Stimulated activated naive CD8-positive, alpha-beta T cell treated with anti-CD3 and anti-CD28 coated beads, Interleukin-15, amount 100 ng/mL, for 72 hours (primary cell): ENCODE data around the gene DYDC1.
"Not testable (repeated sequence)": the region's sequence is repeated elsewhere in the genome, so short reads cannot be mapped to it uniquely, and the experiment has no call there.

Experiments used
- ATAC-seq: fragments of 150-1000 bp; cut with Tn5 transposase; 2 replicates; pipeline ENCODE4 v1.10.0; 2021; ENCODE audit warnings: mild to moderate bottlenecking, moderate library complexity
- DNase-seq, 2 donors: peaks; one replicate each; pipeline ENCODE4 v3.0.0; 2021 to 2022
- H3K27ac Mint-ChIP-seq, 2 donors: one replicate each; pipeline ENCODE4 v1.8.0; 2022; ENCODE audit warnings: mild to moderate bottlenecking in 2 of 2, mixed read lengths in 2 of 2, moderate library complexity in 2 of 2
- H3K27me3 Mint-ChIP-seq: one replicate; pipeline ENCODE4 v1.8.0; 2022; ENCODE audit warnings: mixed read lengths
- H3K4me1 Mint-ChIP-seq: one replicate; pipeline ENCODE4 v1.8.0; 2022; ENCODE audit warnings: mild to moderate bottlenecking, mixed read lengths
- H3K4me3 Mint-ChIP-seq, 2 donors: one replicate each; pipeline ENCODE4 v1.8.0; 2022; ENCODE audit warnings: mild to moderate bottlenecking in 2 of 2, mixed read lengths in 2 of 2, moderate library complexity in 1 of 2
- H3K9me3 Mint-ChIP-seq, 2 donors: one replicate each; pipeline ENCODE4 v1.8.0; 2022; ENCODE audit warnings: mixed read lengths in 2 of 2

Gene DYDC1

GRCh38 chr10:80358925-80359324, 2.4 kb upstream of the DYDC1 start:
- not testable (repeated sequence) for ATAC-seq, DNase-seq, H3K9me3 Mint-ChIP-seq, H3K4me3 Mint-ChIP-seq, H3K27ac Mint-ChIP-seq
- Mint-ChIP-seq H3K27me3 (peaks cover 42% of the 10 kb centered on the region), H3K4me1 (peaks cover 17% of the 10 kb centered on the region)

GRCh38 chr10:80357851-80358125, 1.2 kb upstream of the DYDC1 start:
- DNase-seq: no peak
- Mint-ChIP-seq H3K9me3 (no peaks in the 10 kb centered on the region), H3K4me1 (peaks cover 17% of the 10 kb centered on the region), H3K27me3 (peaks cover 42% of the 10 kb centered on the region), H3K27ac (no peak overlapping the region), H3K4me3 (peak overlapping the region in 1 of 2 donors; percentile 71)
- no peak for ATAC-seq

- Mint-ChIP-seq H3K27ac (no peak overlapping the region), H3K4me1 (peaks cover 17% of the 10 kb centered on the region), H3K9me3 (no peaks in the 10 kb centered on the region), H3K27me3 (peaks cover 42% of the 10 kb centered on the region), H3K4me3 (peak overlapping the region; percentile 71 to 87)
- peak; percentile 43 for ATAC-seq
- no peak for DNase-seq
Measured at GRCh38 chr10:80356989-80357850, 665 bp upstream of the DYDC1 start.

GRCh38 chr10:80351220-80351619, 5.3 kb downstream of the DYDC1 start:
- peaks cover 3% of the 10 kb centered on the region for H3K4me1 Mint-ChIP-seq
- peaks cover 30% of the 10 kb centered on the region for H3K27me3 Mint-ChIP-seq
- no peak overlapping the region for H3K27ac Mint-ChIP-seq
- H3K4me3 Mint-ChIP-seq: no peak overlapping the region
- DNase-seq (no peak), ATAC-seq (no peak)
- H3K9me3 Mint-ChIP-seq: no peaks in the 10 kb centered on the region

- ATAC-seq: no peak
- H3K9me3 Mint-ChIP-seq: no peaks in the 10 kb centered on the region
- H3K4me1 Mint-ChIP-seq: no peaks in the 10 kb centered on the region
- H3K27me3 Mint-ChIP-seq: peaks cover 20% of the 10 kb centered on the region
- no peak overlapping the region for H3K4me3 Mint-ChIP-seq
- H3K27ac Mint-ChIP-seq: no peak overlapping the region
- no peak for DNase-seq
Measured at GRCh38 chr10:80350251-80350650, 6.3 kb downstream of the DYDC1 start.

DNA sequence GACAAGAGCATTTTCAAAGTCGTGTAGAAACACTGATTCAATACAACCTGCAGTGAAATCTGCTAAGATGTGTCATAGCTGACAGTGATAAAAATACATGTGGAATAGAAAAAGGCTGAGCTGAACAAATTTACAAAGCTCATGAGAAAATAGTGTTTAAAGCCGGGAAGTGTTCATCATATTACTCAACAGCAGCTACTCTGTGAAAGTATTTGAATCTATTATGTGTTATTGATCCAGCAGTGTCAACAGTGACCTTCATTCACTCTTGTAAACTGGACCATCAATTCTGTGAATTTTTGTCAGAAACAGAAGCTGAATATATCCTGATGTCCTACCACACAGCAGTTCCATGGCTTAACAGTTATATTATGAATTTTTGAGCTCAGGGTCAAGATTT, 11.6 kb downstream of the DYDC1 start:
- DNase-seq: no peak
- no peak for ATAC-seq
- no peaks in the 10 kb centered on the region for H3K4me1 Mint-ChIP-seq
- H3K4me3 Mint-ChIP-seq: no peak overlapping the region
- H3K9me3 Mint-ChIP-seq: no peaks in the 10 kb centered on the region
- no peak overlapping the region for H3K27ac Mint-ChIP-seq
- H3K27me3 Mint-ChIP-seq: no peaks in the 10 kb centered on the region

GRCh38 chr10:80344276-80344675, 12.3 kb downstream of the DYDC1 start:
- no peak overlapping the region for H3K4me3 Mint-ChIP-seq
- no peak for DNase-seq
- no peak overlapping the region for H3K27ac Mint-ChIP-seq
- H3K4me1 Mint-ChIP-seq: no peaks in the 10 kb centered on the region
- no peaks in the 10 kb centered on the region for H3K27me3 Mint-ChIP-seq
- no peak for ATAC-seq
- H3K9me3 Mint-ChIP-seq: no peaks in the 10 kb centered on the region

DNA sequence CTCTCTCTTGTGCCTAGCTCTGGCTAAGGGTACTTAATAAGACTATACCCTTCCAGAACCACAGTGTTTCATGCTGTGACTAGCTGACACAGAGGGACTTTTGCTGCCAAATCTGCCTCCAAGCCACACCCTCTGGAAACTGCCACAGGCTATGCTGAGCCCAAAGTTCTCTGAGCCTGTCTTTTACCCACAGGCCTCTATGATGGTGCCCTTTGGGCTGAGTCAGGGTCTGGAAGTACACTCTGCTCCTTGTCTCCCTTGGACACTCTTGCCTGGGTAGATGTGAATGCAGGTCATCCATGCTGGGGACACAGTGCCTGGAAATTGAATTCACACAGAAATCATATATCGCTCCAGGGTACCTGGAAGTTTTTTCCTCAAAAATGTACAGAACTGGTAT, 22.6 kb downstream of the DYDC1 start:
- no peak for DNase-seq
- no peaks in the 10 kb centered on the region for H3K27me3 Mint-ChIP-seq
- H3K9me3 Mint-ChIP-seq: no peaks in the 10 kb centered on the region
- no peaks in the 10 kb centered on the region for H3K4me1 Mint-ChIP-seq
- no peak for ATAC-seq
- no peak overlapping the region for H3K4me3 Mint-ChIP-seq
- H3K27ac Mint-ChIP-seq: no peak overlapping the region

- Mint-ChIP-seq H3K27ac (no peak overlapping the region), H3K4me3 (no peak overlapping the region), H3K27me3 (no peaks in the 10 kb centered on the region), H3K4me1 (no peaks in the 10 kb centered on the region), H3K9me3 (no peaks in the 10 kb centered on the region)
- no peak for DNase-seq
- no peak for ATAC-seq
Measured at GRCh38 chr10:80324891-80325364, 31.6 kb downstream of the DYDC1 start.

GRCh38 chr10:80324086-80324485, 32.5 kb downstream of the DYDC1 start:
- Mint-ChIP-seq H3K4me1 (no peaks in the 10 kb centered on the region), H3K9me3 (no peaks in the 10 kb centered on the region), H3K27ac (no peak overlapping the region), H3K4me3 (no peak overlapping the region), H3K27me3 (no peaks in the 10 kb centered on the region)
- DNase-seq: no peak
- no peak for ATAC-seq

GRCh38 chr10:80323311-80323710, 33.2 kb downstream of the DYDC1 start:
- Mint-ChIP-seq H3K27ac (no peak overlapping the region), H3K4me1 (no peaks in the 10 kb centered on the region), H3K9me3 (no peaks in the 10 kb centered on the region), H3K4me3 (no peak overlapping the region), H3K27me3 (no peaks in the 10 kb centered on the region)
- DNase-seq (no peak), ATAC-seq (no peak)

- Mint-ChIP-seq H3K4me1 (no peaks in the 10 kb centered on the region), H3K4me3 (no peak overlapping the region), H3K9me3 (no peaks in the 10 kb centered on the region), H3K27ac (no peak overlapping the region), H3K27me3 (no peaks in the 10 kb centered on the region)
- DNase-seq (no peak), ATAC-seq (no peak)
Measured at GRCh38 chr10:80322711-80323110, 33.8 kb downstream of the DYDC1 start.

- Mint-ChIP-seq H3K9me3 (no peaks in the 10 kb centered on the region), H3K4me3 (no peak overlapping the region), H3K27ac (no peak overlapping the region), H3K4me1 (no peaks in the 10 kb centered on the region), H3K27me3 (no peaks in the 10 kb centered on the region)
- no peak for DNase-seq
- no peak for ATAC-seq
Measured at GRCh38 chr10:80322158-80322557, 34.4 kb downstream of the DYDC1 start.

- Mint-ChIP-seq H3K4me1 (no peaks in the 10 kb centered on the region), H3K27me3 (no peaks in the 10 kb centered on the region), H3K9me3 (no peaks in the 10 kb centered on the region), H3K4me3 (no peak overlapping the region), H3K27ac (no peak overlapping the region)
- ATAC-seq: no peak
- no peak for DNase-seq
Measured at GRCh38 chr10:80321183-80321582, 35.4 kb downstream of the DYDC1 start.

DNA sequence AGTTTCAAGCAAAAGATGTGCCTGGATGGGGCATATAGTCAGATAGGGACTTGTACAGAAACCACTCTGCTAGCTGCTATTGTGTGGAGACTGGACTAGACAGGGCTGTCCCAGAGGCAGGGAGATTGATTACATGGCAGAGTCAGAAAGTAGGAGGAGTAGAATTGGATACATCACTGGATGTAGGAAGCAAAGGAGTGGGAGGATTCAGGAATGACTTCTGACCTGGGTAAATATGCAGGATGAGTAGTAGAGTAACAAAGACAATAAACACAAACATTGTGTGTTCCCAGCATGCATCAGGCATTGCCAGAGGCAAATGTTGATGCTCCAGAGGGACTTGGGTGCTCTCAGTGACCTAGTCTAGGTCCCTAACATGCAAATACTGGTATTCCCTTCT, 36.2 kb downstream of the DYDC1 start:
- H3K27ac Mint-ChIP-seq: no peak overlapping the region
- H3K4me3 Mint-ChIP-seq: no peak overlapping the region
- H3K4me1 Mint-ChIP-seq: no peaks in the 10 kb centered on the region

DNA sequence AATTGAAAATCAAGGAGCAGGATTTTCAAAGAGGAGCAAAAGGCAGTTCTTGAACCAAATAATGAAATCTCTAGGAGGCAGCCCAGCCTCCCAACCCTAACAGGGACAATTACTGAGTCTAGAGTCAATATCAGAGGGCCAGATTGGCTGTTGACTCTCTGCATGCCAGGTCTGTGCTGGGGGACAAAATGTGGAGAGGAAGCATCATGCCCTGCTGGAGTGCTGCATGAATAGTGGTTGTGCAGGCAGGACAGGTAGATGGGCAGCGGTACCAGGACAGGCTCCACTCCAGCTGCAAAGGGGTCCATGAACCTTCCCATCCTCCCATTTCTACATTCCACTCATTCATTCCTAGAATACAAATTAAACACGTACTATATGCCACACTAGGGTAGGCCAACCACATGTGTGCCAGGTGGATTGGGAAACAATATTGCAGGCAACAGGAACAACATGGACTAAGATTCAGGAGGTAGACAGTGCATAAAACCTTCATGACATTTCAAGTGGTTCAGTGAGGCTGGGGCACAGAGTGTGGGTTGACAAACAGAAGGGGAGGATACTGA, 36.7 kb downstream of the DYDC1 start:
- no peaks in the 10 kb centered on the region for H3K27me3 Mint-ChIP-seq
- ATAC-seq (no peak), DNase-seq (no peak)
- H3K9me3 Mint-ChIP-seq: no peaks in the 10 kb centered on the region
- H3K4me3 Mint-ChIP-seq: no peak overlapping the region
- H3K27ac Mint-ChIP-seq: no peak overlapping the region
- H3K4me1 Mint-ChIP-seq: no peaks in the 10 kb centered on the region

More for the DNA sequence above, 36.2 kb downstream of the DYDC1 start:
- DNase-seq: no peak
- no peak for ATAC-seq
- Mint-ChIP-seq H3K27me3 (no peaks in the 10 kb centered on the region), H3K9me3 (no peaks in the 10 kb centered on the region)

- no peaks in the 10 kb centered on the region for H3K9me3 Mint-ChIP-seq
- DNase-seq (no peak), ATAC-seq (no peak)
- no peaks in the 10 kb centered on the region for H3K27me3 Mint-ChIP-seq
- H3K27ac Mint-ChIP-seq: no peak overlapping the region
- no peak overlapping the region for H3K4me3 Mint-ChIP-seq
- H3K4me1 Mint-ChIP-seq: no peaks in the 10 kb centered on the region
Measured at GRCh38 chr10:80319318-80319717, 37.2 kb downstream of the DYDC1 start.
